CD14-positive monocyte (primary cell): ENCODE data around the gene TTC4. TPM values are rescaled to one million over a fixed set of nuclear protein-coding genes. Genes with fewer than 3 reads are reported as not detected.
A peak's percentile ranks its signal among the peaks of the same experiment; 100 is the strongest.

Source experiments
- DNase-seq, 3 donors: peaks; one replicate each; pipeline ENCODE4 v3.0.0-alpha.2; 2011 to 2022
- H2AFZ ChIP-seq: 2 replicates; pipeline ENCODE4 v1.6.0; 2012; ENCODE audit warnings: mild to moderate bottlenecking, low read depth, low read length, inconsistent platforms; ENCODE audit not compliant: insufficient read depth, poor library complexity, severe bottlenecking
- H3K27ac ChIP-seq, 2 donors: 1 replicate in 1 of 2; 2 replicates in 1 of 2; pipeline ENCODE4 v1.5.1; 2012 to 2013; ENCODE audit warnings: low read length in 2 of 2, control low read depth in 1 of 2, inconsistent platforms in 1 of 2, low read depth in 1 of 2, mild to moderate bottlenecking in 1 of 2
- H3K27me3 ChIP-seq, 2 donors: one replicate each; pipeline versions ENCODE4 v1.6.0 to v1.6.1; 2011 to 2013; ENCODE audit warnings: low read length in 2 of 2; ENCODE audit not compliant: control insufficient read depth in 2 of 2, insufficient read depth in 2 of 2
- H3K36me3 ChIP-seq, 2 donors: replicated peaks in 1 of 2; 1 replicate in 1 of 2; 2 replicates in 1 of 2; pipeline versions ENCODE4 v1.5.1 to v1.6.1; 2012 to 2013; ENCODE audit warnings: low read length in 2 of 2, control low read depth in 1 of 2, inconsistent platforms in 1 of 2, mild to moderate bottlenecking in 1 of 2; ENCODE audit not compliant: insufficient read depth in 2 of 2, control insufficient read depth in 1 of 2
- H3K4me1 ChIP-seq, 2 donors: 1 replicate in 1 of 2; 2 replicates in 1 of 2; pipeline versions ENCODE4 v1.5.1 to v1.6.1; 2012 to 2013; ENCODE audit warnings: low read length in 2 of 2, control low read depth in 1 of 2, inconsistent platforms in 1 of 2, mild to moderate bottlenecking in 1 of 2, moderate library complexity in 1 of 2; ENCODE audit not compliant: insufficient read depth in 2 of 2, control insufficient read depth in 1 of 2
- H3K4me2 ChIP-seq: replicated peaks from 2 replicates; pipeline ENCODE3; 2012; ENCODE audit warnings: low read length, moderate library complexity, mild to moderate bottlenecking; ENCODE audit not compliant: poor library complexity, severe bottlenecking; ENCODE audit errors: extremely low read depth
- H3K4me3 ChIP-seq, 3 experiments: fragments of 200-600 bp in 1 of 3; sonication (generic) in 1 of 3; replicated peaks in 1 of 3; 1 replicate in 2 of 3; 2 replicates in 1 of 3; pipeline ENCODE4 v1.5.1; 2011 to 2013; ENCODE audit warnings: low read length in 3 of 3, mild to moderate bottlenecking in 3 of 3, control low read depth in 2 of 3, low read depth in 2 of 3, inconsistent platforms in 1 of 3, moderate library complexity in 1 of 3
- H3K79me2 ChIP-seq: 2 replicates; pipeline ENCODE4 v1.6.0; 2012; ENCODE audit warnings: mild to moderate bottlenecking, control low read depth, inconsistent platforms, low read length, moderate library complexity; ENCODE audit not compliant: insufficient read depth
- H3K9ac ChIP-seq: 2 replicates; pipeline ENCODE4 v1.6.0; 2017; ENCODE audit warnings: low read length, mild to moderate bottlenecking; ENCODE audit not compliant: insufficient read depth, poor library complexity, severe bottlenecking
- H3K9me3 ChIP-seq, 2 donors: replicated peaks in 1 of 2; 1 replicate in 1 of 2; 2 replicates in 1 of 2; pipeline versions ENCODE4 v1.5.1 to v1.6.1; 2012 to 2013; ENCODE audit warnings: low read length in 2 of 2, control low read depth in 1 of 2; ENCODE audit not compliant: control insufficient read depth in 1 of 2, insufficient read depth in 1 of 2
- H4K20me1 ChIP-seq: 2 replicates; pipeline ENCODE4 v1.6.0; 2012; ENCODE audit warnings: mild to moderate bottlenecking, low read length, control low read depth, moderate library complexity; ENCODE audit not compliant: insufficient read depth
- H3K27ac Mint-ChIP-seq, 7 donors: one replicate each; pipeline ENCODE4 v1.8.0; 2020; ENCODE audit warnings: mild to moderate bottlenecking in 7 of 7, mixed read lengths in 7 of 7, moderate library complexity in 6 of 7, inconsistent platforms in 2 of 7
- H3K27me3 Mint-ChIP-seq, 3 donors: one replicate each; pipeline ENCODE4 v1.8.0; 2021 to 2022; ENCODE audit warnings: low read depth in 3 of 3, mild to moderate bottlenecking in 3 of 3, mixed read lengths in 3 of 3, moderate library complexity in 3 of 3, inconsistent platforms in 1 of 3
- H3K36me3 Mint-ChIP-seq, 2 donors: one replicate each; pipeline ENCODE4 v1.8.0; 2020; ENCODE audit warnings: mixed read lengths in 2 of 2, inconsistent platforms in 1 of 2, mild to moderate bottlenecking in 1 of 2
- H3K4me1 Mint-ChIP-seq: one replicate; pipeline ENCODE4 v1.8.0; 2020; ENCODE audit warnings: mild to moderate bottlenecking, mixed read lengths
- H3K4me3 Mint-ChIP-seq, 2 donors: one replicate each; pipeline ENCODE4 v1.8.0; 2020; ENCODE audit warnings: mild to moderate bottlenecking in 2 of 2, mixed read lengths in 2 of 2, moderate library complexity in 1 of 2
- H3K9me3 Mint-ChIP-seq, 7 donors: one replicate each; pipeline ENCODE4 v1.8.0; 2020 to 2022; ENCODE audit warnings: mixed read lengths in 7 of 7, mild to moderate bottlenecking in 6 of 7, moderate library complexity in 6 of 7, inconsistent platforms in 2 of 7
- WGBS: methylation state at CpG from one replicate; pipeline ENCODE4 v1.1.5; 2013; ENCODE audit warnings: missing lambda C conversion rate; ENCODE audit not compliant: insufficient coverage; 5-methylcytosine and 5-hydroxymethylcytosine counted together
- intact Hi-C, 2 donors: fragments of 100-400 bp; cut with micrococcal nuclease; formaldehyde crosslinking; loops; one replicate each; pipeline versions ENCODE4 v1.15.0 to v1.15.1; 2023
- polyA plus RNA-seq, 3 donors: library from polyadenylated mRNA; depleted of rRNA in 1 of 3; unstranded in 2 of 3; stranded (reverse) in 1 of 3; fragments of 300-500 nt in 2 of 3; fragments of >200 nt in 1 of 3; fragmentation: Illumina TruSeq in 2 of 3; gene quantifications; 1 replicate in 2 of 3; 2 replicates in 1 of 3; pipeline ENCODE4 v1.2.3, GENCODE V29; 2012 to 2021
- TF ChIP-seq, protein P1 (sequence below): fragments of 200-600 bp; IDR thresholded peaks from one replicate; pipeline ENCODE4 v1.8.0; 2022; ENCODE audit warnings: antibody characterized with exemption, mild to moderate bottlenecking

Gene TTC4
- polyA plus RNA-seq, 3 donors, result 9.2 to 13.3 (median 12.4) TPM

GRCh38 chr1:54786778-54787177, 71.1 kb downstream of the TTC4 start:
- no peak overlapping the region for H3K4me2 ChIP-seq
- no peak overlapping the region for H3K27ac Mint-ChIP-seq
- intact Hi-C loops, result no loop called here

DNA sequence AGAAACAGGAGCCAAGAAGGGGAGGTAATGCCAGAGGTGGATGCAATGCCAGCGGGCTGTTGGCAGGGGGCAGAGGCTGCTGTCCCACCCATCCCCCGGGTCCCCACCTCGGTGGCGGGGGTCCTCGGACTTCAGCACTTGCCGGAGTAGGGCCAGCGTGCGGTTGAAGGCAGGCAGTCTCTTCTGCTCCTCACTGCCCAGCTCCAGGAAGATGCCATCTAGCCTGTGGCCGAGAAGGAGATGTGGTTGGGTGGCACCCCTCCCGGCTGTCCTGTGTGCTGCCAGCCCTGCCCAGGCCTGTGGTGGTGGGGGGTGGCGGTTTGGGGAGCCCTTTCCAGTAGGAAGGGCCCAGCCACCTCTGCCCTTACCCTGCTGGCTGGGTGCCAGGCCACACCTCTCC, 71.9 kb downstream of the TTC4 start:
- Histone ChIP-seq H3K9ac (no peak overlapping the region), H3K79me2 (no peaks in the 10 kb centered on the region), H3K36me3 (no peaks in the 10 kb centered on the region), H3K4me1 (no peaks in the 10 kb centered on the region), H3K9me3 (peaks cover 0 to 4% of the 10 kb centered on the region in 2 donors), H3K27ac (no peak overlapping the region), H3K27me3 (no peaks in the 10 kb centered on the region), H2AFZ (no peak overlapping the region), H4K20me1 (no peaks in the 10 kb centered on the region), H3K4me2 (no peak overlapping the region), H3K4me3 (no peak overlapping the region)
- WGBS, result 94% methylated on average over 7 of the region's 11 CpGs
- TF ChIP-seq, protein P1, sequence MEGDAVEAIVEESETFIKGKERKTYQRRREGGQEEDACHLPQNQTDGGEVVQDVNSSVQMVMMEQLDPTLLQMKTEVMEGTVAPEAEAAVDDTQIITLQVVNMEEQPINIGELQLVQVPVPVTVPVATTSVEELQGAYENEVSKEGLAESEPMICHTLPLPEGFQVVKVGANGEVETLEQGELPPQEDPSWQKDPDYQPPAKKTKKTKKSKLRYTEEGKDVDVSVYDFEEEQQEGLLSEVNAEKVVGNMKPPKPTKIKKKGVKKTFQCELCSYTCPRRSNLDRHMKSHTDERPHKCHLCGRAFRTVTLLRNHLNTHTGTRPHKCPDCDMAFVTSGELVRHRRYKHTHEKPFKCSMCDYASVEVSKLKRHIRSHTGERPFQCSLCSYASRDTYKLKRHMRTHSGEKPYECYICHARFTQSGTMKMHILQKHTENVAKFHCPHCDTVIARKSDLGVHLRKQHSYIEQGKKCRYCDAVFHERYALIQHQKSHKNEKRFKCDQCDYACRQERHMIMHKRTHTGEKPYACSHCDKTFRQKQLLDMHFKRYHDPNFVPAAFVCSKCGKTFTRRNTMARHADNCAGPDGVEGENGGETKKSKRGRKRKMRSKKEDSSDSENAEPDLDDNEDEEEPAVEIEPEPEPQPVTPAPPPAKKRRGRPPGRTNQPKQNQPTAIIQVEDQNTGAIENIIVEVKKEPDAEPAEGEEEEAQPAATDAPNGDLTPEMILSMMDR, result no peak
- no peak for DNase-seq
- Mint-ChIP-seq H3K27me3 (peaks cover 0 to 2% (median 0%) of the 10 kb centered on the region in 3 donors), H3K4me3 (no peak overlapping the region), H3K9me3 (peaks cover 0 to 10% (median 7%) of the 10 kb centered on the region in 7 donors), H3K27ac (peak overlapping the region in 1 of 7 donors; percentile 51), H3K4me1 (peaks cover 7% of the 10 kb centered on the region), H3K36me3 (no peaks in the 10 kb centered on the region)
- intact Hi-C loops, result no loop called here

More at GRCh38 chr1:54786778-54787177, 71.1 kb downstream of the TTC4 start:
- no peaks in the 10 kb centered on the region for H3K4me1 ChIP-seq
- 95% methylated on average over 8 of the region's 8 CpGs for WGBS
- peaks cover 7% of the 10 kb centered on the region for H3K4me1 Mint-ChIP-seq
- no peaks in the 10 kb centered on the region for H3K27me3 ChIP-seq
- no peak overlapping the region for H3K4me3 Mint-ChIP-seq
- DNase-seq, result no peak
- no peaks in the 10 kb centered on the region for H4K20me1 ChIP-seq
- peaks cover 0 to 4% (median 0%) of the 10 kb centered on the region in 7 donors for H3K9me3 Mint-ChIP-seq
- no peak overlapping the region for H3K9ac ChIP-seq
- peaks cover 0 to 4% (median 2%) of the 10 kb centered on the region in 3 donors for H3K27me3 Mint-ChIP-seq
- H3K4me3 ChIP-seq, result no peak overlapping the region
- H3K36me3 Mint-ChIP-seq, result no peaks in the 10 kb centered on the region
- H2AFZ ChIP-seq, result no peak overlapping the region
- TF ChIP-seq, protein P1, result no peak
- H3K36me3 ChIP-seq, result no peaks in the 10 kb centered on the region
- no peaks in the 10 kb centered on the region for H3K9me3 ChIP-seq
- H3K27ac ChIP-seq, result no peak overlapping the region
- no peaks in the 10 kb centered on the region for H3K79me2 ChIP-seq
